DND-41 (cell line): ENCODE data around the gene VSTM2A.

Experiments
- ATAC-seq: fragments of 200-7000 bp; cut with Tn5 transposase; 3 replicates; pipeline ENCODE4 v1.9.1; 2021; ENCODE audit warnings: low read depth; ENCODE audit not compliant: insufficient read depth
- DNase-seq: peaks from one replicate; pipeline ENCODE4 v3.0.0-alpha.2; 2020
- H2AFZ ChIP-seq: 2 replicates; pipeline ENCODE4 v1.6.0; 2012; ENCODE audit warnings: low read depth, low read length
- H3K27ac ChIP-seq: 2 replicates; pipeline ENCODE4 v1.5.1; 2012; ENCODE audit warnings: low read length, inconsistent platforms
- H3K27me3 ChIP-seq: fragments of 200-600 bp; sonication (generic); 2 replicates; pipeline ENCODE4 v1.6.0; 2012; ENCODE audit warnings: low read length, mild to moderate bottlenecking, inconsistent platforms; ENCODE audit not compliant: insufficient read depth, poor library complexity
- H3K36me3 ChIP-seq: 2 replicates; pipeline ENCODE4 v1.5.1; 2012; ENCODE audit warnings: low read length, inconsistent platforms; ENCODE audit not compliant: insufficient read depth
- H3K4me1 ChIP-seq: 2 replicates; pipeline ENCODE4 v1.5.1; 2012; ENCODE audit warnings: mild to moderate bottlenecking, low read length; ENCODE audit not compliant: insufficient read depth
- H3K4me2 ChIP-seq: 2 replicates; pipeline ENCODE4 v1.6.0; 2012; ENCODE audit warnings: mild to moderate bottlenecking, moderate library complexity, low read length, inconsistent platforms; ENCODE audit not compliant: insufficient read depth
- H3K4me3 ChIP-seq, 2 experiments: fragments of 200-600 bp in 1 of 2; shearing (Covaris generic) in 1 of 2; 2 replicates each; pipeline ENCODE4 v1.5.1; 2012 to 2016; ENCODE audit warnings: inconsistent platforms in 2 of 2, low read length in 2 of 2, mild to moderate bottlenecking in 2 of 2, low read depth in 1 of 2, moderate library complexity in 1 of 2
- H3K79me2 ChIP-seq: 2 replicates; pipeline ENCODE4 v1.6.0; 2012; ENCODE audit warnings: low read length, inconsistent platforms; ENCODE audit not compliant: insufficient read depth
- H3K9ac ChIP-seq: 2 replicates; pipeline ENCODE4 v1.6.0; 2012; ENCODE audit warnings: low read depth, mild to moderate bottlenecking, inconsistent platforms, low read length, moderate library complexity
- H3K9me3 ChIP-seq: 2 replicates; pipeline ENCODE4 v1.5.1; 2012; ENCODE audit warnings: low read length, moderate library complexity, mild to moderate bottlenecking, inconsistent platforms; ENCODE audit not compliant: insufficient read depth, severe bottlenecking
- H4K20me1 ChIP-seq: 2 replicates; pipeline ENCODE4 v1.6.0; 2012; ENCODE audit warnings: low read length; ENCODE audit not compliant: insufficient read depth
- EZH2 ChIP-seq: IDR thresholded peaks from 3 replicates; pipeline ENCODE4 v1.6.1; 2012; ENCODE audit warnings: borderline replicate concordance, low read depth, mild to moderate bottlenecking, moderate library complexity, low read length, inconsistent platforms; ENCODE audit not compliant: severe bottlenecking
- TF ChIP-seq, protein P1 (sequence below): IDR thresholded peaks from 2 replicates; pipeline ENCODE4 v1.5.1; 2012; ENCODE audit warnings: borderline replicate concordance, low read length, moderate library complexity, mild to moderate bottlenecking; ENCODE audit not compliant: poor library complexity, severe bottlenecking; ENCODE audit errors: extremely low read depth

Gene VSTM2A

DNA sequence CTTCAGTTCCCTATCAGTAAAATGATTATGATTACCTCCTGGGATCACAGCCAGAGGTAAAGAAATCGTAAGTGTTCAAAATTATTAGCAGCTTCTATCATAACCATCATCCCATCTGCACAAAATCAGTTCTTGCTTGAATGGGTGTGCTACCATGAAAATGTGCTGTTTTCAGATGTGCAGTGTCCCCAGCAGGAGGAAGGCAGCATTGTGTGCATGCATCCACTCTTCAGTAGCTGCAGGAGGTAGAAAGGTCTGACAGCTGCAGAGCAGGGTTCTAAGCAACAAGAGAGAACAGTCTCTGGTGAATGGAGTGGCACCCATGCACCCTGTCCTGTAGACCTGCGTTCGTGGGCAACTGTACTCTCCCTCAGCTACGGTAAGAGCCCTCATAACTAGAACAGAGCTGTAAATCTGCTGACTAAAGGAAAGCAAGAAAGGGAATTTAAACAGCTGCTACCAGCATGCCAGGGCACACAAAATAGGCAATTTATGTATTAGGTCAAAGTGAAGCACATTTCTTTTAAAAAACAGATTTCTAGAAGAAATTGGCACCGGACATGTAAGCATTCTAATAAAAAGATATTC, 21.2 kb downstream of the VSTM2A start:
- Histone ChIP-seq H3K4me2 (no peak overlapping the region), H3K27ac (no peak overlapping the region), H3K9me3 (no peaks in the 10 kb centered on the region), H3K27me3 (no peaks in the 10 kb centered on the region), H2AFZ (no peak overlapping the region), H3K4me1 (no peaks in the 10 kb centered on the region), H4K20me1 (no peaks in the 10 kb centered on the region), H3K36me3 (no peaks in the 10 kb centered on the region), H3K4me3 (no peak overlapping the region), H3K79me2 (no peaks in the 10 kb centered on the region), H3K9ac (no peak overlapping the region)
- DNase-seq: no peak
- ATAC-seq: no peak
- TF ChIP-seq, protein P1, sequence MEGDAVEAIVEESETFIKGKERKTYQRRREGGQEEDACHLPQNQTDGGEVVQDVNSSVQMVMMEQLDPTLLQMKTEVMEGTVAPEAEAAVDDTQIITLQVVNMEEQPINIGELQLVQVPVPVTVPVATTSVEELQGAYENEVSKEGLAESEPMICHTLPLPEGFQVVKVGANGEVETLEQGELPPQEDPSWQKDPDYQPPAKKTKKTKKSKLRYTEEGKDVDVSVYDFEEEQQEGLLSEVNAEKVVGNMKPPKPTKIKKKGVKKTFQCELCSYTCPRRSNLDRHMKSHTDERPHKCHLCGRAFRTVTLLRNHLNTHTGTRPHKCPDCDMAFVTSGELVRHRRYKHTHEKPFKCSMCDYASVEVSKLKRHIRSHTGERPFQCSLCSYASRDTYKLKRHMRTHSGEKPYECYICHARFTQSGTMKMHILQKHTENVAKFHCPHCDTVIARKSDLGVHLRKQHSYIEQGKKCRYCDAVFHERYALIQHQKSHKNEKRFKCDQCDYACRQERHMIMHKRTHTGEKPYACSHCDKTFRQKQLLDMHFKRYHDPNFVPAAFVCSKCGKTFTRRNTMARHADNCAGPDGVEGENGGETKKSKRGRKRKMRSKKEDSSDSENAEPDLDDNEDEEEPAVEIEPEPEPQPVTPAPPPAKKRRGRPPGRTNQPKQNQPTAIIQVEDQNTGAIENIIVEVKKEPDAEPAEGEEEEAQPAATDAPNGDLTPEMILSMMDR: no peak
- no peak for TF ChIP-seq EZH2

DNA sequence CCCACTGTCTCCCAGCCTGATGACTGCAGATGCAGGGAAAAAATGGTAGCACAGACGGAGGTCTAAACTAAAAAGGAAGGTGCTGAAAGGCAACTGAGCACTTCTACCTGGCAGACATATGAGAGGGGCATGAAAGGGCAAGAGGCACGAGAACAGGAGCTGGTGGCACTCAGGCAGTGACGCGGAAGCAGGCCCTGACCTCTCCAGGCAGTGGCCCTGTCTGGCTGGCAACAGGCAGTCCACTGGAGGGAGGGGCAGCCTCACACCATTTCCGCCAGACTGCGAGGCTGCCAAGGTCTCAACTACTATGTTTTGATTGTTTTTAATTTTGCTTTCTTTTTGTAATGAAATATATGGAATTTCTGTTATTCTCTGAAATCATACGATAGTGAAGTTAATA, 23.3 kb downstream of the VSTM2A start:
- Histone ChIP-seq H2AFZ (no peak overlapping the region), H3K79me2 (no peaks in the 10 kb centered on the region), H3K4me1 (no peaks in the 10 kb centered on the region), H4K20me1 (no peaks in the 10 kb centered on the region), H3K9me3 (no peaks in the 10 kb centered on the region), H3K4me3 (no peak overlapping the region), H3K36me3 (no peaks in the 10 kb centered on the region), H3K27ac (no peak overlapping the region), H3K9ac (no peak overlapping the region), H3K4me2 (no peak overlapping the region), H3K27me3 (no peaks in the 10 kb centered on the region)
- ATAC-seq: no peak
- no peak for DNase-seq
- TF ChIP-seq EZH2: no peak
- TF ChIP-seq, protein P1: no peak

DNA sequence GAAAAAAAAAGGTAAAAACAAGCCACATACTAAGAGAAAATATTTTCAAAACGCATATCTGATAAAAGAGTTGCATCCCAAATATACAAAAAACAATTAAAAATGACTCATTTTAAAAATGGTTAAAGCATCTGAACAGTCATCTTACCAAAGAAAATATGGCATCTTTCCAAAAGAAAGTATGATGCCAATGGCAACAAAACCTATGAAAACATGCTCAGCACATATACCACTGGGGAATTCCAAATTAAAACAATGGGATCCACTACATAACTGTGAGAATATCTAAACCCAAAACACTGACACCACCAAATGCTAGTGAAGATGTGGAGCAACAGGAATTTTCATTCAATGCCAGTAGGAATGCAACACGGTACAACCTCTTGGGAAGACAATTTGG, 39.3 kb downstream of the VSTM2A start:
- Histone ChIP-seq H3K4me2 (no peak overlapping the region), H4K20me1 (no peaks in the 10 kb centered on the region), H2AFZ (no peak overlapping the region), H3K4me1 (no peaks in the 10 kb centered on the region), H3K9ac (no peak overlapping the region), H3K9me3 (no peaks in the 10 kb centered on the region), H3K27me3 (no peaks in the 10 kb centered on the region), H3K79me2 (no peaks in the 10 kb centered on the region), H3K36me3 (no peaks in the 10 kb centered on the region), H3K4me3 (no peak overlapping the region), H3K27ac (no peak overlapping the region)
- DNase-seq: no peak
- no peak for ATAC-seq
- TF ChIP-seq, protein P1: no peak
- no peak for TF ChIP-seq EZH2
